HepG2 (cell line): Measurements from ENCODE around the gene COPS7A. TPM values are rescaled to one million over a fixed set of nuclear protein-coding genes. Genes with fewer than 3 reads are reported as not detected.

Experiments
- ARHGAP35 ChIP-seq: sonication (generic); formaldehyde crosslinking; IDR thresholded peaks from 2 replicates; pipeline ENCODE4 v1.9.0; 2022; ENCODE audit warnings: mild to moderate bottlenecking, inconsistent platforms, moderate library complexity, missing genetic modification reagents, borderline replicate concordance
- CREB1 ChIP-seq, 2 experiments: fragments of 450-650 bp in 1 of 2; IDR thresholded peaks; 2 replicates each; pipeline ENCODE4 v1.6.1; 2016 to 2017; ENCODE audit warnings: control low read depth in 1 of 2, mild to moderate bottlenecking in 1 of 2, missing compliant biosample characterization in 1 of 2, missing genetic modification characterization in 1 of 2
- DDIT3 ChIP-seq: sonication (generic); formaldehyde crosslinking; IDR thresholded peaks from 2 replicates; pipeline ENCODE4 v1.4.0; 2020; ENCODE audit warnings: mild to moderate bottlenecking, missing genetic modification reagents
- DR1 ChIP-seq: sonication (generic); formaldehyde crosslinking; IDR thresholded peaks from 2 replicates; pipeline ENCODE4 v1.8.0; 2021; ENCODE audit warnings: mild to moderate bottlenecking, missing genetic modification reagents, inconsistent platforms
- FLYWCH1 ChIP-seq: sonication (generic); formaldehyde crosslinking; IDR thresholded peaks from 2 replicates; pipeline ENCODE4 v1.8.1; 2023; ENCODE audit warnings: mild to moderate bottlenecking, missing genetic modification reagents
- GATAD1 ChIP-seq: IDR thresholded peaks from 2 replicates; pipeline ENCODE4 v1.6.1; 2016; ENCODE audit warnings: missing genetic modification reagents, missing compliant biosample characterization
- KLF9 ChIP-seq: IDR thresholded peaks from 2 replicates; pipeline ENCODE4 v1.6.1; 2016; ENCODE audit warnings: low read depth
- NFYB ChIP-seq: sonication (generic); formaldehyde crosslinking; IDR thresholded peaks from 2 replicates; pipeline ENCODE4 v1.4.0; 2020; ENCODE audit warnings: missing genetic modification reagents
- NR3C1 ChIP-seq: sonication (generic); formaldehyde crosslinking; IDR thresholded peaks from 2 replicates; pipeline ENCODE4 v1.4.0; 2020; ENCODE audit warnings: missing genetic modification reagents
- ONECUT2 ChIP-seq: sonication (generic); formaldehyde crosslinking; IDR thresholded peaks from 2 replicates; pipeline ENCODE4 v1.4.0; 2020; ENCODE audit warnings: missing genetic modification reagents
- PAF1 ChIP-seq: IDR thresholded peaks from 2 replicates; pipeline ENCODE4 v1.6.1; 2016; ENCODE audit warnings: missing genetic modification reagents, missing compliant biosample characterization
- POLR2AphosphoS5 ChIP-seq: IDR thresholded peaks from 2 replicates; pipeline ENCODE4 v1.6.1; 2012; ENCODE audit warnings: low read depth, low read length
- PTBP1 ChIP-seq: fragments of 200-400 bp; formaldehyde crosslinking; IDR thresholded peaks from 2 replicates; pipeline ENCODE4 v1.6.1; 2018; ENCODE audit warnings: low read length, low read depth; ENCODE audit not compliant: poor library complexity, severe bottlenecking
- STAG1 ChIP-seq: sonication (generic); formaldehyde crosslinking; IDR thresholded peaks from 2 replicates; pipeline ENCODE4 v1.4.0; 2020; ENCODE audit warnings: missing genetic modification reagents
- TBX3 ChIP-seq: fragments of 450-650 bp; IDR thresholded peaks from 2 replicates; pipeline ENCODE4 v1.6.1; 2017; ENCODE audit warnings: antibody characterized with exemption, mild to moderate bottlenecking, inconsistent platforms, borderline replicate concordance
- TCF7 ChIP-seq: sonication (generic); IDR thresholded peaks from 2 replicates; pipeline ENCODE4 v1.6.1; 2016; ENCODE audit warnings: antibody characterized with exemption, low read depth
- TCF7L2 ChIP-seq: IDR thresholded peaks from 2 replicates; pipeline ENCODE4 v1.6.1; 2011; ENCODE audit warnings: mild to moderate bottlenecking, low read depth, low read length, moderate library complexity
- TFDP2 ChIP-seq: sonication (generic); formaldehyde crosslinking; IDR thresholded peaks from 2 replicates; pipeline ENCODE4 v1.4.0; 2020; ENCODE audit warnings: missing genetic modification reagents
- THRA ChIP-seq: sonication (generic); formaldehyde crosslinking; IDR thresholded peaks from 2 replicates; pipeline ENCODE4 v1.4.0; 2020; ENCODE audit warnings: missing genetic modification reagents, borderline replicate concordance
- ZFP36 ChIP-seq: fragments of 150-350 bp; IDR thresholded peaks from 2 replicates; pipeline ENCODE4 v1.6.1; 2018; ENCODE audit warnings: borderline replicate concordance, low read length, low read depth; ENCODE audit not compliant: partially characterized antibody
- ZFP82 ChIP-seq: sonication (generic); formaldehyde crosslinking; IDR thresholded peaks from 2 replicates; pipeline ENCODE4 v1.5.1; 2020; ENCODE audit warnings: mild to moderate bottlenecking, missing genetic modification reagents, borderline replicate concordance
- ZNF138 ChIP-seq: sonication (generic); formaldehyde crosslinking; IDR thresholded peaks from 2 replicates; pipeline ENCODE4 v1.5.0; 2020; ENCODE audit warnings: mild to moderate bottlenecking, low read depth, missing genetic modification reagents
- ZNF17 ChIP-seq: sonication (generic); formaldehyde crosslinking; IDR thresholded peaks from 2 replicates; pipeline ENCODE4 v1.5.0; 2020; ENCODE audit warnings: mild to moderate bottlenecking, missing genetic modification reagents
- ZNF235 ChIP-seq: sonication (generic); formaldehyde crosslinking; IDR thresholded peaks from 2 replicates; pipeline ENCODE4 v1.8.1; 2023; ENCODE audit warnings: mild to moderate bottlenecking, missing genetic modification reagents, borderline replicate concordance
- ZNF3 ChIP-seq: IDR thresholded peaks from 2 replicates; pipeline ENCODE4 v1.7.0; 2017; ENCODE audit warnings: inconsistent platforms
- ZNF616 ChIP-seq: sonication (generic); formaldehyde crosslinking; IDR thresholded peaks from 2 replicates; pipeline ENCODE4 v1.5.0; 2020; ENCODE audit warnings: low read depth, mild to moderate bottlenecking, missing genetic modification reagents
- ZNF784 ChIP-seq: sonication (generic); formaldehyde crosslinking; IDR thresholded peaks from 2 replicates; pipeline ENCODE4 v1.5.1; 2020; ENCODE audit warnings: missing genetic modification reagents, mild to moderate bottlenecking, borderline replicate concordance
- polyA plus RNA-seq, 8 experiments: library from polyadenylated mRNA; depleted of rRNA in 3 of 8; stranded (reverse) in 7 of 8; unstranded in 1 of 8; fragments of >200 nt; fragmentation: Illumina TruSeq in 4 of 8; extraction: Trizol in 4 of 8; gene quantifications; 2 replicates each; pipeline versions ENCODE4 v1.2.1 to v1.2.3, GENCODE V29; 2011 to 2016; ENCODE audit warnings: low read depth in 4 of 8, missing spikeins in 1 of 8, mixed read lengths in 1 of 8; ENCODE audit not compliant: insufficient read depth in 1 of 8
- total RNA-seq, 5 experiments: library from RNA; depleted of rRNA; stranded (reverse); fragments of >200 nt; fragmentation: Illumina TruSeq; extraction: Trizol; gene quantifications; 2 replicates each; pipeline ENCODE4 v1.2.3, GENCODE V29; 2016; ENCODE audit warnings: low read depth in 1 of 5

COPS7A gene
- total and polyA plus RNA-seq, 2 of the 13 experiments (the other 11 are each of a cell fraction or from before 2014, with no cell fraction given) = 40.0 to 73.6 TPM

- TF ChIP-seq TFDP2 (peak; percentile 33), TCF7L2 (no peak), GATAD1 (CRISPR knock-in tag) (no peak), ARHGAP35 (CRISPR knock-in tag) (no peak), ZFP82 (CRISPR knock-in tag) (no peak), ZNF784 (CRISPR knock-in tag) (no peak; the same call in 1 of the 2 replicates), ZNF3 (no peak), ZNF616 (CRISPR knock-in tag) (no peak), FLYWCH1 (CRISPR knock-in tag) (no peak), KLF9 (no peak), CREB1 (IDR thresholded peaks at IDR 0.05) (no peak), CREB1 (CRISPR knock-in tag; IDR thresholded peaks at IDR 0.05) (no peak), POLR2AphosphoS5 (no peak), ZNF235 (CRISPR knock-in tag) (no peak), STAG1 (CRISPR knock-in tag) (peak; percentile 37; the same call in 1 of the 2 replicates), ZNF17 (CRISPR knock-in tag) (no peak), ONECUT2 (CRISPR knock-in tag) (no peak), TCF7 (no peak), ZFP36 (no peak), NFYB (CRISPR knock-in tag) (no peak), NR3C1 (no peak), DDIT3 (CRISPR knock-in tag) (no peak), PAF1 (no peak), THRA (CRISPR knock-in tag) (no peak), ZNF138 (CRISPR knock-in tag) (no peak), TBX3 (no peak), PTBP1 (peak; percentile 45), DR1 (CRISPR knock-in tag) (no peak)
Observed at GRCh38 chr12:6766651-6767349, 43.0 kb downstream of the COPS7A start (continued).
